Uterus (tissue), 2 donors: ENCODE results near the gene DOCK3.

Experiments
- CTCF ChIP-seq, 4 experiments: fragments of 200-600 bp in 2 of 4; fragments of 450-650 bp in 2 of 4; sonication (generic) in 2 of 4; IDR thresholded peaks; one replicate each; pipeline ENCODE4 v1.5.1; 2016 to 2019; ENCODE audit warnings: antibody characterized with exemption in 4 of 4, mild to moderate bottlenecking in 2 of 4, moderate library complexity in 1 of 4
- POLR2A ChIP-seq, 2 donors: fragments of 450-650 bp; IDR thresholded peaks; one replicate each; pipeline ENCODE4 v1.6.1; 2016; ENCODE audit warnings: antibody characterized with exemption in 2 of 2, mild to moderate bottlenecking in 1 of 2, moderate library complexity in 1 of 2

- TF ChIP-seq POLR2A (IDR thresholded peaks at IDR 0.05) (no peak), CTCF (IDR thresholded peaks at IDR 0.05) (no peak)
These were observed 50.1 kb downstream of the DOCK3 start for GRCh38 chr3:50724831-50725230.
